Duodenal mucosa (tissue), 2 donors: ENCODE measurements around the gene TFDP1.
"Not testable (repeated sequence)": the region's sequence is repeated elsewhere in the genome, so short reads cannot be mapped to it uniquely, and the experiment has no call there.

ENCODE experiments used
- H3K27ac ChIP-seq: one replicate; pipeline ENCODE4 v1.7.0; 2013; ENCODE audit warnings: low read depth, low read length
- H3K27me3 ChIP-seq, 2 donors: one replicate each; pipeline ENCODE4 v1.7.0; 2013; ENCODE audit warnings: low read length in 2 of 2, control low read depth in 1 of 2; ENCODE audit not compliant: insufficient read depth in 2 of 2, control insufficient read depth in 1 of 2
- H3K36me3 ChIP-seq, 2 donors: one replicate each; pipeline ENCODE4 v1.7.0; 2013; ENCODE audit warnings: low read length in 2 of 2, control low read depth in 1 of 2; ENCODE audit not compliant: insufficient read depth in 2 of 2, control insufficient read depth in 1 of 2
- H3K4me1 ChIP-seq, 2 donors: one replicate each; pipeline ENCODE4 v1.7.0; 2013; ENCODE audit warnings: low read length in 2 of 2, control low read depth in 1 of 2; ENCODE audit not compliant: insufficient read depth in 2 of 2, control insufficient read depth in 1 of 2
- H3K4me3 ChIP-seq, 2 donors: one replicate each; pipeline ENCODE4 v1.7.0; 2013; ENCODE audit warnings: low read length in 2 of 2, low read depth in 1 of 2
- H3K9ac ChIP-seq, 2 donors: one replicate each; pipeline ENCODE4 v1.7.0; 2013; ENCODE audit warnings: low read length in 2 of 2, low read depth in 1 of 2
- H3K9me3 ChIP-seq, 2 donors: one replicate each; pipeline ENCODE4 v1.7.0; 2013; ENCODE audit warnings: low read length in 2 of 2, control low read depth in 1 of 2; ENCODE audit not compliant: control insufficient read depth in 1 of 2

The TFDP1 gene

GRCh38 chr13:113613789-113614379, 29.3 kb downstream of the TFDP1 start:
- Histone ChIP-seq H3K36me3 (peaks cover 5 to 65% of the 10 kb centered on the region in 2 donors), H3K27ac (no peak overlapping the region), H3K4me1 (no peaks in the 10 kb centered on the region), H3K27me3 (no peaks in the 10 kb centered on the region), H3K4me3 (no peak overlapping the region), H3K9me3 (no peaks in the 10 kb centered on the region), H3K9ac (no peak overlapping the region)

- H3K9ac ChIP-seq = no peak overlapping the region
- no peak overlapping the region for H3K27ac ChIP-seq
- H3K4me3 ChIP-seq = no peak overlapping the region
Measured at GRCh38 chr13:113616281-113616906, 31.8 kb downstream of the TFDP1 start.

GRCh38 chr13:113616991-113617749, 32.6 kb downstream of the TFDP1 start:
- Histone ChIP-seq H3K27me3 (no peaks in the 10 kb centered on the region), H3K36me3 (peaks cover 0 to 37% of the 10 kb centered on the region in 2 donors), H3K4me3 (no peak overlapping the region), H3K27ac (no peak overlapping the region), H3K9ac (no peak overlapping the region), H3K9me3 (no peaks in the 10 kb centered on the region), H3K4me1 (no peaks in the 10 kb centered on the region)

More at GRCh38 chr13:113616281-113616906, 31.8 kb downstream of the TFDP1 start:
- Histone ChIP-seq H3K4me1 (no peaks in the 10 kb centered on the region), H3K36me3 (peaks cover 0 to 45% of the 10 kb centered on the region in 2 donors), H3K27me3 (no peaks in the 10 kb centered on the region), H3K9me3 (no peaks in the 10 kb centered on the region)

- H3K9ac ChIP-seq = no peak overlapping the region
- H3K36me3 ChIP-seq = peaks cover 0 to 38% of the 10 kb centered on the region in 2 donors
- no peaks in the 10 kb centered on the region for H3K9me3 ChIP-seq
- no peak overlapping the region for H3K4me3 ChIP-seq
- H3K27me3 ChIP-seq = no peaks in the 10 kb centered on the region
- H3K4me1 ChIP-seq = no peaks in the 10 kb centered on the region
- no peak overlapping the region for H3K27ac ChIP-seq
Measured at GRCh38 chr13:113617961-113618360, 33.4 kb downstream of the TFDP1 start.

- no peaks in the 10 kb centered on the region for H3K27me3 ChIP-seq
- peaks cover 0 to 41% of the 10 kb centered on the region in 2 donors for H3K36me3 ChIP-seq
- H3K27ac ChIP-seq = no peak overlapping the region
- H3K4me1 ChIP-seq = no peaks in the 10 kb centered on the region
- no peaks in the 10 kb centered on the region for H3K9me3 ChIP-seq
- H3K4me3 ChIP-seq = no peak overlapping the region
- no peak overlapping the region for H3K9ac ChIP-seq
Measured at GRCh38 chr13:113618455-113618854, 33.9 kb downstream of the TFDP1 start.

GRCh38 chr13:113620036-113620796, 35.7 kb downstream of the TFDP1 start:
- Histone ChIP-seq H3K27me3 (no peaks in the 10 kb centered on the region), H3K36me3 (peaks cover 0 to 43% of the 10 kb centered on the region in 2 donors), H3K9me3 (no peaks in the 10 kb centered on the region), H3K4me1 (no peaks in the 10 kb centered on the region), H3K27ac (no peak overlapping the region), H3K4me3 (no peak overlapping the region), H3K9ac (no peak overlapping the region)

- no peak overlapping the region for H3K4me3 ChIP-seq
- H3K27ac ChIP-seq = no peak overlapping the region
- no peaks in the 10 kb centered on the region for H3K9me3 ChIP-seq
- peaks cover 0 to 43% of the 10 kb centered on the region in 2 donors for H3K36me3 ChIP-seq
- H3K4me1 ChIP-seq = no peaks in the 10 kb centered on the region
- H3K27me3 ChIP-seq = no peaks in the 10 kb centered on the region
- no peak overlapping the region for H3K9ac ChIP-seq
Measured at GRCh38 chr13:113621046-113621445, 36.5 kb downstream of the TFDP1 start.

GRCh38 chr13:113621498-113621897, 36.9 kb downstream of the TFDP1 start:
- not testable (repeated sequence) for H3K27me3 ChIP-seq, H3K27ac ChIP-seq, H3K4me3 ChIP-seq, H3K9ac ChIP-seq, H3K9me3 ChIP-seq, H3K4me1 ChIP-seq
- H3K36me3 ChIP-seq = peaks cover 0 to 38% of the 10 kb centered on the region in 2 donors

GRCh38 chr13:113621986-113622550, 37.5 kb downstream of the TFDP1 start:
- H3K4me1 ChIP-seq, H3K27ac ChIP-seq, H3K9me3 ChIP-seq, H3K4me3 ChIP-seq, H3K27me3 ChIP-seq, H3K9ac ChIP-seq: not testable (repeated sequence)
- peaks cover 0 to 38% of the 10 kb centered on the region in 2 donors for H3K36me3 ChIP-seq
